Adrenal gland (tissue), 12 donors: Measurements from ENCODE around the gene DOK3. TPM values are rescaled to one million over a fixed set of nuclear protein-coding genes. Genes with fewer than 3 reads are reported as not detected.
A peak's percentile ranks its signal among the peaks of the same experiment; 100 is the strongest.

Experiments
- DNase-seq, 7 donors: peaks; one replicate each; pipeline ENCODE4 v3.0.0-alpha.2; 2019 to 2020
- H3K27ac ChIP-seq, 5 donors: fragments of 200-600 bp; sonication (generic) in 4 of 5; 1 replicate in 3 of 5; 2 replicates in 2 of 5; pipeline versions ENCODE4 v1.5.1 to v1.8.0; 2016 to 2020; ENCODE audit warnings: mild to moderate bottlenecking in 1 of 5
- H3K27me3 ChIP-seq: fragments of 200-600 bp; 2 replicates; pipeline ENCODE4 v1.8.0; 2021
- H3K36me3 ChIP-seq, 2 donors: fragments of 200-600 bp; replicated peaks in 1 of 2; 1 replicate in 1 of 2; 2 replicates in 1 of 2; pipeline versions ENCODE4 v1.5.1 to v1.8.0; 2018 to 2022
- H3K4me1 ChIP-seq, 2 donors: fragments of 200-600 bp; replicated peaks in 1 of 2; 1 replicate in 1 of 2; 2 replicates in 1 of 2; pipeline versions ENCODE4 v1.5.1 to v1.8.0; 2018 to 2021
- H3K4me3 ChIP-seq, 4 donors: fragments of 200-600 bp; sonication (generic) in 3 of 4; one replicate each; pipeline ENCODE4 v1.5.1; 2016 to 2018
- H3K9me3 ChIP-seq, 3 donors: fragments of 200-600 bp; sonication (generic) in 1 of 3; replicated peaks in 1 of 3; 1 replicate in 2 of 3; 2 replicates in 1 of 3; pipeline versions ENCODE4 v1.5.1 to v1.8.0; 2016 to 2021
- CTCF ChIP-seq, 6 experiments: fragments of 450-650 bp in 4 of 6; fragments of 200-600 bp in 2 of 6; sonication (generic) in 1 of 6; IDR thresholded peaks; 1 replicate in 5 of 6; 2 replicates in 1 of 6; pipeline versions ENCODE4 v1.5.1 to v1.8.0; 2016 to 2021; ENCODE audit warnings: antibody characterized with exemption in 6 of 6, mild to moderate bottlenecking in 2 of 6, moderate library complexity in 1 of 6
- POLR2A ChIP-seq, 2 donors: fragments of 450-650 bp; IDR thresholded peaks; one replicate each; pipeline ENCODE4 v1.6.1; 2017; ENCODE audit warnings: antibody characterized with exemption in 2 of 2, mild to moderate bottlenecking in 2 of 2, moderate library complexity in 1 of 2
- WGBS, 4 donors: extraction: QIAGEN DNeasy Blood & Tissue Kit in 2 of 4; methylation state at CpG; one replicate each; pipeline versions ENCODE4 v1.1.5 to v1.1.7; 2013 to 2017; 5-methylcytosine and 5-hydroxymethylcytosine counted together
- intact Hi-C, 2 donors: fragments of 100-400 bp; cut with DNase I; formaldehyde crosslinking; loops; one replicate each; pipeline versions ENCODE4 v1.14.1 to v1.15.0; 2022 to 2023
- polyA plus RNA-seq, 3 donors: library from polyadenylated mRNA; stranded (reverse); fragments of 200-250 nt in 2 of 3; fragments of 350-450 nt in 1 of 3; fragmentation: Illumina TruSeq in 1 of 3; extraction: RNeasy Lipid Tissue Mini Kit (QIAGEN cat#74804) in 1 of 3; gene quantifications; one replicate each; pipeline ENCODE4 v1.2.3, GENCODE V29; 2013 to 2014
- total RNA-seq, 9 donors: library from RNA; depleted of rRNA in 4 of 9; stranded (reverse); fragments of >200 nt in 4 of 9; fragments of 120-200 nt in 1 of 9; fragmentation: NEBNext Ultra II Directional in 1 of 9; extraction: Animal tissue kit (Norgen Biotek cat#: 25700) in 1 of 9; gene quantifications; one replicate each; pipeline versions ENCODE4 v1.1.0 to v1.2.4, GENCODE V29; 2013 to 2023
- donor health status: healthy with polysubstance abuse.
- donor health status: Bipolar disorder and iron deficiency.
- donor health status: DM: yes; HTN: yes; CAD: no.
- donor health status: DM: no; HTN: no; CAD: no.
- donor health status: DM: no; HTN: no; CAD: no.
- donor health status: DM: yes; HTN: yes; CAD: no.

The DOK3 gene
- total and polyA plus RNA-seq, 12 donors: 1.5 to 49.1 (median 11.3) TPM

DNA sequence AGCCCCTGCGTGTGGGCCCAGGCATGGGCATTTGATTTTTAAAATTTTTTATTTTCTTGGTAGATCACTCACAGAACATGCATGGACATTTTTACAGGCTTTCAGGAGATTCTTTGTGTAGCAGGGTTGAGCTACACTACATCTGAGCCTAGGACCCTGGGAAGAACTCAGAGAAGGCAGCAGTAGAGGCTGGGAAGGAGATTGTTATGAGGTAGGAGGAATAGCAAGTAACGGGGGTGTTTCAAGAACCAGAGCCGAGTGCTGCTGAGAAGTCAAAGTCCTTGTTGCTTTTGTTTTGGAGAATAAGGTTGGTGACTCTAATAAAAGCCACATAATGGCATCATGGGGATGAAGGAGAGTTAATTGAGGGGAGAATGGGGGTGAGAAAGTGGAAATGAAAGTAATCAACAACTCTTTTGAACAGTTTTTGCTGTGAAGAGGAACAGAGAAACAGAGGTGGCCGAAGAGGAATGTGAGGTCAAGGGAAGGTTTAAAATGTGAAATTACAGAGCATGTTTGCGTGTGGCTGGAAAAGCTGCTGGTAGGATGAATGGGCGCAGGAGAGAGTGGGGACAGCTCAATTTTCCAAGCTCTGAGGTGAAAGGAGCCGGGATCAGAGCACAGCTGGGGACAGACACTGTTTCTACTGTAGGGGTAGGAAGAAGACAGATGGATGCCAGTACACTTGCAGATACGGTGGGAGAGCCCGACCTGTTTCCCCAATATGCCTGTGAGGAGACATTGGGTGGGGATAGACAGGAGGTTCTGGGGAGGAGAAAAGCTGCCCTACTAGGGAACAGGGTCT is 7.5 kb downstream of the DOK3 start:
- Histone ChIP-seq H3K27me3 (no peaks in the 10 kb centered on the region), H3K4me1 (peaks cover 11 to 16% of the 10 kb centered on the region in 2 donors), H3K9me3 (no peaks in the 10 kb centered on the region), H3K27ac (no peak overlapping the region), H3K36me3 (no peaks in the 10 kb centered on the region), H3K4me3 (no peak overlapping the region)
- TF ChIP-seq POLR2A (IDR thresholded peaks at IDR 0.05) (no peak), CTCF (IDR thresholded peaks at IDR 0.05) (no peak)
- WGBS, 4 donors: 48 to 64% (median 55%) methylated on average over 9 of the region's 9 CpGs
- DNase-seq: no peak
- intact Hi-C loops: loop anchor here (5.0 kb wide), 2 partner anchors 45 to 110 kb away; no protein-coding TSS in a partner anchor

- DNase-seq: peak; percentile 85 to 96 (median 93)
- Histone ChIP-seq H3K27ac (no peak overlapping the region), H3K4me3 (no peak overlapping the region), H3K36me3 (no peaks in the 10 kb centered on the region), H3K4me1 (peaks cover 17 to 18% of the 10 kb centered on the region in 2 donors), H3K9me3 (no peaks in the 10 kb centered on the region), H3K27me3 (no peaks in the 10 kb centered on the region)
- whole genome bisulfite sequencing, 4 donors: 13 to 32% (median 19%) methylated on average over 6 to 10 of the region's 10 CpGs
- peak; percentile 86 to 95 (median 94) for TF ChIP-seq CTCF (IDR thresholded peaks at IDR 0.05)
- no peak for TF ChIP-seq POLR2A (IDR thresholded peaks at IDR 0.05)
- intact Hi-C loops: loop anchor here (5.0 kb wide), 2 partner anchors 44 to 109 kb away; no protein-coding TSS in a partner anchor
Measured at GRCh38 chr5:177500685-177501522, 8.7 kb downstream of the DOK3 start.

- H3K4me3 ChIP-seq: no peak overlapping the region
- H3K36me3 ChIP-seq: no peaks in the 10 kb centered on the region
- intact Hi-C loops: loop anchor here (5.0 kb wide), 2 partner anchors 43 to 108 kb away; no protein-coding TSS in a partner anchor
- TF ChIP-seq POLR2A (IDR thresholded peaks at IDR 0.05) (no peak), CTCF (IDR thresholded peaks at IDR 0.05) (no peak)
- 74 to 87% (median 86%) methylated on average over 6 of the region's 6 CpGs for WGBS, 4 donors
- DNase-seq: no peak
- no peaks in the 10 kb centered on the region for H3K27me3 ChIP-seq
- no peak overlapping the region for H3K27ac ChIP-seq
- H3K4me1 ChIP-seq: peaks cover 19 to 29% of the 10 kb centered on the region in 2 donors
- H3K9me3 ChIP-seq: no peaks in the 10 kb centered on the region
Measured at GRCh38 chr5:177499842-177500241, 9.8 kb downstream of the DOK3 start.
